ENCODE measurements around the gene HMCN2.

HMCN2 gene

DNA sequence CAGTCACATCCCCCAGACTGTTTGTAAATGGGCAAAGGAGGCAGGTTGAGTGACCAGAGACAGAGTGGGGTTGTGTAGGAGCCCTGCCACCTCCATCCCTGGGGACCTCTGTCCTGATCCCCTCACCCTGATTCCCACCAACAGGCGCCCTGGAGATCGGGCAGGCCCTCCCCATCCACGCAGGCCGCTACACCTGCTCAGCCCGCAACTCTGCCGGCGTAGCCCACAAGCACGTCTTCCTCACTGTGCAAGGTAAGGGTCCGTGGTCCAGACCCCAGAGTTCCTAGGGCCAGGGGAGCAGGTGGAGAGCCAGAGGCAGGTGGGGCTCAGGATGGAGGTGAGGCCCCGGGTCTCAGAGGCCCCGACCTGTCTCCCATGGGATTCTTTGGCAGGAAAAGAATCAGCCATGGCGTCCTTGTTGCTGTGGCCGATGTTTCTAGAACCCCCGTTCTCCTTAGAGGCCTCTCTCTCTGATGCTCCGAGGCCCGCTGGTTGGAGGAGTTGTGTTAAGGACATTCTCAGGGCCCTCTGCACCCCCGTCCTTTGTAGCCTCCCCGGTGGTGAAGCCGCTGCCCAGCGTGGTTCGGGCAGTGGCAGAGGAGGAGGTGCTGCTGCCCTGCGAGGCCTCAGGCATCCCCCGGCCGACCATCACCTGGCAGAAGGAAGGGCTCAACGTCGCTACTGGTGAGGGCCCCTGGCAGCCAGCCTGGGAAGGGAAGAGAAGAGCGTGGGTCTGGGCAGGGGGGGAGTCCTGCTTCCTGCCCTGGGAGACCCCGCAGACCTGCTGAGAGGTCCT, 137.3 kb downstream of the HMCN2 start:
- no peak overlapping the region for H3K27ac ChIP-seq
- H3K27me3 ChIP-seq (ENCODE audit: insufficient read depth, low read depth), result peaks cover 84% of the 10 kb centered on the region
- no peaks in the 10 kb centered on the region for H3K36me3 ChIP-seq (ENCODE audit: insufficient read depth)
- H3K79me2 ChIP-seq (ENCODE audit: insufficient read depth, low read depth), result no peaks in the 10 kb centered on the region
- no peak overlapping the region for H3K9ac ChIP-seq
- H3K4me2 ChIP-seq, result no peak overlapping the region
- no peaks in the 10 kb centered on the region for H4K20me1 ChIP-seq (ENCODE audit: insufficient read depth)
- no peak overlapping the region for H2AFZ ChIP-seq (ENCODE audit: low read depth)
- no peak overlapping the region for H3K4me3 ChIP-seq (IDR thresholded peaks at IDR 0.05; ENCODE audit: insufficient read depth, low read depth, low read length)
- TF ChIP-seq, protein P1, sequence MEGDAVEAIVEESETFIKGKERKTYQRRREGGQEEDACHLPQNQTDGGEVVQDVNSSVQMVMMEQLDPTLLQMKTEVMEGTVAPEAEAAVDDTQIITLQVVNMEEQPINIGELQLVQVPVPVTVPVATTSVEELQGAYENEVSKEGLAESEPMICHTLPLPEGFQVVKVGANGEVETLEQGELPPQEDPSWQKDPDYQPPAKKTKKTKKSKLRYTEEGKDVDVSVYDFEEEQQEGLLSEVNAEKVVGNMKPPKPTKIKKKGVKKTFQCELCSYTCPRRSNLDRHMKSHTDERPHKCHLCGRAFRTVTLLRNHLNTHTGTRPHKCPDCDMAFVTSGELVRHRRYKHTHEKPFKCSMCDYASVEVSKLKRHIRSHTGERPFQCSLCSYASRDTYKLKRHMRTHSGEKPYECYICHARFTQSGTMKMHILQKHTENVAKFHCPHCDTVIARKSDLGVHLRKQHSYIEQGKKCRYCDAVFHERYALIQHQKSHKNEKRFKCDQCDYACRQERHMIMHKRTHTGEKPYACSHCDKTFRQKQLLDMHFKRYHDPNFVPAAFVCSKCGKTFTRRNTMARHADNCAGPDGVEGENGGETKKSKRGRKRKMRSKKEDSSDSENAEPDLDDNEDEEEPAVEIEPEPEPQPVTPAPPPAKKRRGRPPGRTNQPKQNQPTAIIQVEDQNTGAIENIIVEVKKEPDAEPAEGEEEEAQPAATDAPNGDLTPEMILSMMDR (conservative IDR thresholded peaks at IDR 0.05; ENCODE audit: low read depth, low read length), result no peak
- no peaks in the 10 kb centered on the region for H3K4me1 ChIP-seq (ENCODE audit: low read depth, poor library complexity, severe bottlenecking)

DNA sequence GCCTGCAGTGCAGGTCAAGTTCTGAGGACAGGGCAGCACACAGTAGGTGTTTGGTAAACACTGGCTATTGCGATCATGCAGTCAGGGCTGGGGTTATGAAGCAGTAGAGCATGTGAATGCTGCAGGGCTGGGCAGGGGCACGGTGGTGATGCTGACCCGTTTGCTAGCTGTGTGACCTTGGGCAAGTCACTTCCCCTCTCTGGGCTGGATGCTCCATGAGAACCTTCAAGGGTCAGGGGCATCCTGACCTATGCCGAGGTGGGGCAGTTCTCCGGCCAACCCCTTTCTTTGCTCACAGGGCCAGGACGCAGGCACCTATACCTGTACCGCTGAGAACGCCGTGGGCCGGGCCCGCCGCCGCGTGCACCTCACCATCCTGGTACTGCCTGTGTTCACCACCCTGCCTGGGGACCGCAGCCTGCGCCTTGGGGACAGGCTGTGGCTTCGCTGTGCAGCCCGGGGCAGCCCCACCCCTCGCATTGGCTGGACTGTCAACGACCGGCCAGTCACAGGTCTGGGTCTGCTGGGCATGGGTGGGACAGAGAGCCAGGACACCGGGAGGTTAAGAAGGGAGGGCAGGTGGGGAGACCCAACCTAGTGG, 140.2 kb downstream of the HMCN2 start:
- H3K27ac ChIP-seq, result no peak overlapping the region
- H3K9ac ChIP-seq, result no peak overlapping the region
- no peak overlapping the region for H3K4me3 ChIP-seq (IDR thresholded peaks at IDR 0.05; ENCODE audit: insufficient read depth, low read depth, low read length)
- H3K4me1 ChIP-seq (ENCODE audit: low read depth, poor library complexity, severe bottlenecking), result no peaks in the 10 kb centered on the region
- H3K79me2 ChIP-seq (ENCODE audit: insufficient read depth, low read depth), result no peaks in the 10 kb centered on the region
- TF ChIP-seq, protein P1 (conservative IDR thresholded peaks at IDR 0.05; ENCODE audit: low read depth, low read length), result no peak
- H3K36me3 ChIP-seq (ENCODE audit: insufficient read depth), result no peaks in the 10 kb centered on the region
- peaks cover 69% of the 10 kb centered on the region for H3K27me3 ChIP-seq (ENCODE audit: insufficient read depth, low read depth)
- no peak overlapping the region for H3K4me2 ChIP-seq
- H2AFZ ChIP-seq (ENCODE audit: low read depth), result no peak overlapping the region
- no peaks in the 10 kb centered on the region for H4K20me1 ChIP-seq (ENCODE audit: insufficient read depth)

DNA sequence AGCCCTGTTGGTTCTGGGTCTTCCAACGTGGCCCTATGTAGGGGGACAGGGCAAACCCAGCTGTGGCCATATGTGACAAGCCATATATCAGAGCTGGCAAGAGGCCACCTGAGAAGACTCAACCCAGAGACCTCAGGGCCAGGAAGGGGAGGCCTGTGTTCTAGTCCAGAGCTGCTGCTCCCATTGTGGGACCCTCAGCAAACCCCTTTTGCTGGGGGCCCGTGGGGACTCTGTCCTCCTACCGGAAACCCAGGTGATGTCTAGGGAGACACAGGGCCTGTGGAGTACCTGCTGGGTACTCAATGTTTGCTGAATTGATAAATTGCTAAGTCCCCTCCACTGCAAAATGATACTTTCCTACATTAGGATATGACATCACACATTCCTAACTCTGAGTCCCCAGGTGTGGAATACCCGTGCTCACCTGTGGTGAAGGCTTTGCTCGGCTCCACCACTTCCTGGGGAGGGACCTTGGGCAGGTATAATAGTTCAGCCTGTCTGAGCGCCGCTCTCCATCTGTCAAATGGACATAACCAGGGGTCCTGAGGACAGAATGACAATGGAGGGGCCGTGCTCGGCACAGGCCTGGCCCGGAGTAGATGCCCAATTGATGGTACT, 140.8 kb downstream of the HMCN2 start:
- Histone ChIP-seq H3K79me2 (ENCODE audit: insufficient read depth, low read depth) (no peaks in the 10 kb centered on the region), H3K27me3 (ENCODE audit: insufficient read depth, low read depth) (peaks cover 69% of the 10 kb centered on the region), H2AFZ (ENCODE audit: low read depth) (no peak overlapping the region), H3K4me1 (ENCODE audit: low read depth, poor library complexity, severe bottlenecking) (no peaks in the 10 kb centered on the region), H3K4me2 (no peak overlapping the region), H3K36me3 (ENCODE audit: insufficient read depth) (no peaks in the 10 kb centered on the region), H3K4me3 (IDR thresholded peaks at IDR 0.05; ENCODE audit: insufficient read depth, low read depth, low read length) (no peak overlapping the region), H3K9ac (no peak overlapping the region), H3K27ac (no peak overlapping the region), H4K20me1 (ENCODE audit: insufficient read depth) (no peaks in the 10 kb centered on the region)
- TF ChIP-seq, protein P1 (conservative IDR thresholded peaks at IDR 0.05; ENCODE audit: low read depth, low read length), result no peak

DNA sequence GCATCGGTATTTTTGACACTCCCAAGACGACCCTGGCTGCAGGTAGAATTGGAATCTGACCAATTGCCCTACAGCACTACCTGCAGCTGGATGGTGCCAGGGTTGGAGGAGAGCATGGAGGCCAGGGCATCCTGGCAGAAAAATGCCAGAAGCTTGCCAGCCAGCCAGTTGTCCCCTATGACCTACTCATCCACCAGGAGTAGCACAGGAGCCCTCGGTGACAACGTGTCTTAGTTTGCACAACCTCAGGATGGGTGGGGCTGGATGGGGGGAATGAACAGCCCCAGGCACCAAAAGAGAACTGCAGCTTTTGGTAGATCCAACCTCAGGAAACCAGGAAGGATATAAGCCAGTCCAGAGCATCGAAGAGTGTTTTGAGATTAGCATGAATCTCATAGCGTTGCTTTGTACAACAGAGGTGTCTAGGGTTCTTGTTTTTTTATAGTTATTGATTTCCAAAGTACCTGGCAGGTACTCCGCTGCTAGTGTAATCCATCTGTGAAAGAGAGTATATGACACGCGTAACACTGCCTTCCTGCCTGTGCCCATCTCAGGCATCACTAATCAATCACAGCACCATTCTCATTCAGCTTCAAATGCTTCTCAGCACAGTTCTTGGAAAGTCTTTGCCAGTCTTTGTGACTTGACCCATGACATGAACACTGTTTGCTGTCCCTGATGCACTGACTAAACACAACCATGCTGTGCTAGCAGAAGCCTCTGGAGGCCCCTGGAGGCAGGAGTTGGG, 142.5 kb downstream of the HMCN2 start:
- peaks cover 65% of the 10 kb centered on the region for H3K27me3 ChIP-seq (ENCODE audit: insufficient read depth, low read depth)
- H3K79me2 ChIP-seq (ENCODE audit: insufficient read depth, low read depth), result no peaks in the 10 kb centered on the region
- no peak overlapping the region for H3K4me3 ChIP-seq (IDR thresholded peaks at IDR 0.05; ENCODE audit: insufficient read depth, low read depth, low read length)
- H3K27ac ChIP-seq, result no peak overlapping the region
- H2AFZ ChIP-seq (ENCODE audit: low read depth), result no peak overlapping the region
- H3K9ac ChIP-seq, result no peak overlapping the region
- no peaks in the 10 kb centered on the region for H3K36me3 ChIP-seq (ENCODE audit: insufficient read depth)
- TF ChIP-seq, protein P1 (conservative IDR thresholded peaks at IDR 0.05; ENCODE audit: low read depth, low read length), result no peak
- no peaks in the 10 kb centered on the region for H4K20me1 ChIP-seq (ENCODE audit: insufficient read depth)
- H3K4me1 ChIP-seq (ENCODE audit: low read depth, poor library complexity, severe bottlenecking), result no peaks in the 10 kb centered on the region
- H3K4me2 ChIP-seq, result no peak overlapping the region
